GM10266 (cell line): Measurements from ENCODE around the gene SLC24A4.

Experiments
- DNase-seq: peaks from one replicate; pipeline ENCODE4 v3.0.0; 2012; ENCODE audit errors: extremely low spot score
- CTCF ChIP-seq: IDR thresholded peaks from 2 replicates; pipeline ENCODE4 v1.5.1; 2012; ENCODE audit warnings: mild to moderate bottlenecking, low read depth; ENCODE audit not compliant: control insufficient read depth, insufficient read depth; ENCODE audit errors: missing control alignments

The SLC24A4 gene

GRCh38 chr14:92436115-92436776 lies 113.3 kb downstream of the SLC24A4 start:
- TF ChIP-seq CTCF = no peak
- no peak for DNase-seq

DNA sequence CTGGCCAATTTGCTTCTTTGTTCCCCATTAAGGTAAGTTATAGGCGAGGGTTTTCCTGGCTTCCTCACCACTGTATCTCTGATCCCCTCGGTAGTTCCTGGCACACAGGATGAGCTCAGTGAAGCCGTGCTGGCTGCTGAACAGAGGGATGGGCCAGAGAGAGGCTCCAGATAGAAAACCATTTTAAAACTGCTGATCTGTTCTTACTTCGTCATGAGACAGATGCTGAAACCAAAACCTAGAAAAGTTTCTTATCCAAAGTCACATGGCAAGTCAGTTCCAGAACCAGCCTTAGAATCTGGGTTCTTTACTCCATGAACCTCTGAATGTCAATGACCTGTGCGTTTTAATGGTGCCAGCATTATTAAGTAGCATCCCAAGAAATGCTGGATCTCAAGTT lies 114.3 kb downstream of the SLC24A4 start:
- no peak for TF ChIP-seq CTCF
- DNase-seq = no peak

GRCh38 chr14:92437729-92438285 lies 114.8 kb downstream of the SLC24A4 start:
- DNase-seq = no peak
- no peak for TF ChIP-seq CTCF

- no peak for TF ChIP-seq CTCF
- DNase-seq = no peak
Measured at GRCh38 chr14:92439537-92440344, 116.8 kb downstream of the SLC24A4 start.

GRCh38 chr14:92440345-92441003 lies 117.5 kb downstream of the SLC24A4 start:
- TF ChIP-seq CTCF = no peak
- DNase-seq = no peak

DNA sequence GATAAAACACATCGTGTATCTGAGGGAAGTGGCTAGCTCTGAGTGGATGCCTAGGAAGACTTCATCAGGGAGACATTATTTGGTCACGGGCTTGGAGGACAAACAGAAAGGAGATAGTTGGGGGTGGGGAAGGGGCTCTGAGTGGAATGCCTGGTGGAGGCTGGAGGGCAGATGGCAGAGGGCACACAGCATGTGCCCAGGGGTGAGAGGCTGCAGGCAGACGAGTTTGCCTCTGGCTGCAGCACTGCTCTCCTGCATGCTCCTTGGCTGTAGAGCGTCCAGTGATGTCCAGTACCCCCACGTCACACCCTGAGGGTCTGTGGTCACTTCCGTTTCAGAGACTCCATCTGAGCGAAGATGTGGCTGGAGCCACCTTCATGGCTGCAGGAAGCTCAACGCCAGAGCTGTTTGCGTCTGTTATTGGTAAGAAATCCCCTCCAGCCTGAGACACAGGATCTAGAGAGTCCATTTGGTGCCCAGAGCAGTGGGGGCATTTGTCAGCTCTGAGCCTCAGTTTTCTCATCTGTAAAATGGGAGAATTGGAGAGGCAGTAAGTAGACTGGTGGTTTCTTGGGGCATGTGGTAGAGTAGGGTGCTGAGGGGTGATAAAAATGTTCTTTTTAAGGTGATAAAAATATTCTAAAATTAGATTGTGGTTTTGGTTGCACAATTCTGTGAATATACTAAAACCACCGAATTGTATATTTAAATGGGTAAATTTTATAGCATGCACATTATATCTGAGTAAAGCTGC lies 119.0 kb downstream of the SLC24A4 start:
- no peak for TF ChIP-seq CTCF
- no peak for DNase-seq
